HepG2 (cell line): ENCODE data around the gene PRPSAP2. TPM values are rescaled to one million over a fixed set of nuclear protein-coding genes. Genes with fewer than 3 reads are reported as not detected.

Source experiments
- FOXA1 ChIP-seq, 2 experiments: fragments of 450-650 bp in 1 of 2; sonication (generic) in 1 of 2; formaldehyde crosslinking in 1 of 2; IDR thresholded peaks; 2 replicates each; pipeline versions ENCODE4 v1.4.0 to v1.6.1; 2016 to 2020; ENCODE audit warnings: missing genetic modification reagents in 1 of 2
- GABPB1 ChIP-seq: IDR thresholded peaks from 2 replicates; pipeline ENCODE4 v1.6.1; 2016; ENCODE audit warnings: mild to moderate bottlenecking, missing genetic modification reagents, moderate library complexity, missing compliant biosample characterization
- KLF13 ChIP-seq: sonication (generic); formaldehyde crosslinking; IDR thresholded peaks from 2 replicates; pipeline ENCODE4 v1.4.0; 2020; ENCODE audit warnings: mild to moderate bottlenecking, missing genetic modification reagents
- MTA1 ChIP-seq: sonication (generic); formaldehyde crosslinking; IDR thresholded peaks from 2 replicates; pipeline ENCODE4 v1.4.0; 2020; ENCODE audit warnings: missing genetic modification reagents, mild to moderate bottlenecking, borderline replicate concordance
- NCOA2 ChIP-seq: sonication (generic); formaldehyde crosslinking; IDR thresholded peaks from 2 replicates; pipeline ENCODE4 v1.8.0; 2022; ENCODE audit warnings: inconsistent platforms
- PITX1 ChIP-seq: sonication (generic); formaldehyde crosslinking; IDR thresholded peaks from 2 replicates; pipeline ENCODE4 v1.5.1; 2020; ENCODE audit warnings: mild to moderate bottlenecking, missing genetic modification reagents
- REPIN1 ChIP-seq: sonication (generic); formaldehyde crosslinking; IDR thresholded peaks from 2 replicates; pipeline ENCODE4 v1.8.0; 2022; ENCODE audit warnings: missing genetic modification reagents, low read depth, mild to moderate bottlenecking, borderline replicate concordance
- ZMAT3 ChIP-seq: sonication (generic); formaldehyde crosslinking; conservative IDR thresholded peaks from 2 replicates; pipeline ENCODE4 v1.7.0; 2021; ENCODE audit warnings: missing genetic modification reagents
- ZNF225 ChIP-seq: sonication (generic); formaldehyde crosslinking; IDR thresholded peaks from 2 replicates; pipeline ENCODE4 v1.4.0; 2020; ENCODE audit warnings: mild to moderate bottlenecking, missing genetic modification reagents
- ZNF549 ChIP-seq: sonication (generic); formaldehyde crosslinking; IDR thresholded peaks from 2 replicates; pipeline ENCODE4 v1.5.0; 2020; ENCODE audit warnings: missing genetic modification reagents
- ZNF605 ChIP-seq: sonication (generic); formaldehyde crosslinking; IDR thresholded peaks from 2 replicates; pipeline ENCODE4 v1.8.0; 2022; ENCODE audit warnings: mild to moderate bottlenecking, missing genetic modification reagents
- ZNF724P ChIP-seq: sonication (generic); formaldehyde crosslinking; IDR thresholded peaks from 2 replicates; pipeline ENCODE4 v1.8.0; 2022; ENCODE audit warnings: missing genetic modification reagents, borderline replicate concordance
- ZNF768 ChIP-seq: sonication (generic); formaldehyde crosslinking; IDR thresholded peaks from 2 replicates; pipeline ENCODE4 v1.4.0; 2020; ENCODE audit warnings: missing genetic modification reagents
- polyA plus RNA-seq, 8 experiments: library from polyadenylated mRNA; depleted of rRNA in 3 of 8; stranded (reverse) in 7 of 8; unstranded in 1 of 8; fragments of >200 nt; fragmentation: Illumina TruSeq in 4 of 8; extraction: Trizol in 4 of 8; gene quantifications; 2 replicates each; pipeline versions ENCODE4 v1.2.1 to v1.2.3, GENCODE V29; 2011 to 2016; ENCODE audit warnings: low read depth in 4 of 8, missing spikeins in 1 of 8, mixed read lengths in 1 of 8; ENCODE audit not compliant: insufficient read depth in 1 of 8
- total RNA-seq, 5 experiments: library from RNA; depleted of rRNA; stranded (reverse); fragments of >200 nt; fragmentation: Illumina TruSeq; extraction: Trizol; gene quantifications; 2 replicates each; pipeline ENCODE4 v1.2.3, GENCODE V29; 2016; ENCODE audit warnings: low read depth in 1 of 5
- TF ChIP-seq, protein P1 (sequence below): sonication (generic); formaldehyde crosslinking; IDR thresholded peaks from 2 replicates; pipeline ENCODE4 v1.5.1; 2020; ENCODE audit warnings: mild to moderate bottlenecking, missing genetic modification reagents, moderate library complexity
- TF ChIP-seq, protein P2 (sequence below): sonication (generic); formaldehyde crosslinking; IDR thresholded peaks from 2 replicates; pipeline ENCODE4 v1.4.0; 2020; ENCODE audit warnings: low read depth, mild to moderate bottlenecking, missing genetic modification reagents
- TF ChIP-seq, protein P3 (sequence below): fragments of 450-650 bp; IDR thresholded peaks from 2 replicates; pipeline ENCODE4 v1.6.1; 2016
- TF ChIP-seq, protein P4 (sequence below): sonication (generic); formaldehyde crosslinking; IDR thresholded peaks from 2 replicates; pipeline ENCODE4 v1.4.0; 2020; ENCODE audit warnings: missing genetic modification reagents, borderline replicate concordance
- TF ChIP-seq, protein P5 (sequence below): sonication (generic); formaldehyde crosslinking; IDR thresholded peaks from 2 replicates; pipeline ENCODE4 v1.4.0; 2020; ENCODE audit warnings: mild to moderate bottlenecking, missing genetic modification reagents
- TF ChIP-seq, protein P6 (sequence below): sonication (generic); formaldehyde crosslinking; IDR thresholded peaks from 2 replicates; pipeline ENCODE4 v1.5.0; 2020; ENCODE audit warnings: missing genetic modification reagents
- TF ChIP-seq, protein P7 (sequence below): sonication (generic); formaldehyde crosslinking; IDR thresholded peaks from 2 replicates; pipeline ENCODE4 v1.4.0; 2020; ENCODE audit warnings: missing genetic modification reagents
- TF ChIP-seq, protein P8 (sequence below): IDR thresholded peaks from 2 replicates; pipeline ENCODE4 v1.6.1; 2016; ENCODE audit warnings: low read depth, borderline replicate concordance

Gene PRPSAP2
- total and polyA plus RNA-seq, 2 of the 13 experiments (the other 11 are each of a cell fraction or from before 2014, with no cell fraction given): 34.0 to 58.9 TPM

DNA sequence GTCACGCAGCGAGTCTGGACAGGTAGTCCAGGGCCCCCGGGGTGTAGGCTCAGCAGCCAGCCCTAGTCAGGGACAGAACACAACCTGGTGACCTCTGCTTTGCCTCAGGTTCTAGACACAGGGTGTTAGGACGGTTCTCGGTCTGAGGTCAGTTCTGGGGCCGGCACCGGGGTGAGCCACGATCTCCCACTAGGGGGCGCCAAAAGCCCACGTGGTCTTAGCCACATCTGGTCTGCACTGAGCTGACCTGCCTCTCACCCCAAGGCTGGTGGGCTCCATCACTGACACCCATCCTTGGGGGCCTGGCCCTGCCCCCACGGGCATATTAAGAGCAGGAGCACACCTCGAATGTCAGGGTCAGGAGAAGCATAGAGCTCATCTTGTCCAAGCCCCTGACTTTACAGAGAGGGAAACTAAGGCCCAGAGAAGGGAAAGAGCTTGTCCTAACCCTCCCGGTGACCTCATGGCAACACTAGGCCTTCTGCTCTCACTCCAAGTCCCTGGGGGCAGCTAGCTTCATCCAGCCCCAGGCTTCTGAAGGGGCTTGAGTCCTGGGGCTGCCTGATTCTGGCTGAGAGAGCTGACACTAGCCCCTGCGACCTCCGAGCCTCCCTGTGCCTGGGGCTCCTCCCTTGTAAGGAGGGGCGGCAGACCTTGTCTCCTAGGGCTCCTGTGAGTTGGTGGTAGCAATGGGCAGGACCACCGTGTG, 103.0 kb downstream of the PRPSAP2 start (continued):
- TF ChIP-seq, protein P1, sequence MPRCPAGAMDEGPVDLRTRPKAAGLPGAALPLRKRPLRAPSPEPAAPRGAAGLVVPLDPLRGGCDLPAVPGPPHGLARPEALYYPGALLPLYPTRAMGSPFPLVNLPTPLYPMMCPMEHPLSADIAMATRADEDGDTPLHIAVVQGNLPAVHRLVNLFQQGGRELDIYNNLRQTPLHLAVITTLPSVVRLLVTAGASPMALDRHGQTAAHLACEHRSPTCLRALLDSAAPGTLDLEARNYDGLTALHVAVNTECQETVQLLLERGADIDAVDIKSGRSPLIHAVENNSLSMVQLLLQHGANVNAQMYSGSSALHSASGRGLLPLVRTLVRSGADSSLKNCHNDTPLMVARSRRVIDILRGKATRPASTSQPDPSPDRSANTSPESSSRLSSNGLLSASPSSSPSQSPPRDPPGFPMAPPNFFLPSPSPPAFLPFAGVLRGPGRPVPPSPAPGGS (CRISPR knock-in tag): no peak
- TF ChIP-seq NCOA2 (CRISPR knock-in tag) (no peak), ZNF724P (CRISPR knock-in tag) (peak; percentile 33; the same call in 1 of the 2 replicates), ZNF605 (CRISPR knock-in tag) (no peak), GABPB1 (CRISPR knock-in tag) (0 out of 2 replicates have a peak, but pooled peaks have one; percentile 19), ZMAT3 (CRISPR knock-in tag) (no peak), REPIN1 (CRISPR knock-in tag) (0 out of 2 replicates have a peak, but pooled peaks have one; percentile 25), ZNF225 (no peak), KLF13 (CRISPR knock-in tag) (no peak), MTA1 (CRISPR knock-in tag) (no peak; the same call in 1 of the 2 replicates), ZNF549 (CRISPR knock-in tag) (no peak), FOXA1 (IDR thresholded peaks at IDR 0.05) (no peak), FOXA1 (CRISPR knock-in tag; IDR thresholded peaks at IDR 0.05) (no peak), ZNF768 (CRISPR knock-in tag) (peak; percentile 12; the same call in 1 of the 2 replicates), PITX1 (CRISPR knock-in tag) (no peak)
- TF ChIP-seq, protein P2, sequence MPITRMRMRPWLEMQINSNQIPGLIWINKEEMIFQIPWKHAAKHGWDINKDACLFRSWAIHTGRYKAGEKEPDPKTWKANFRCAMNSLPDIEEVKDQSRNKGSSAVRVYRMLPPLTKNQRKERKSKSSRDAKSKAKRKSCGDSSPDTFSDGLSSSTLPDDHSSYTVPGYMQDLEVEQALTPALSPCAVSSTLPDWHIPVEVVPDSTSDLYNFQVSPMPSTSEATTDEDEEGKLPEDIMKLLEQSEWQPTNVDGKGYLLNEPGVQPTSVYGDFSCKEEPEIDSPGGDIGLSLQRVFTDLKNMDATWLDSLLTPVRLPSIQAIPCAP (CRISPR knock-in tag): no peak
- TF ChIP-seq, protein P3, sequence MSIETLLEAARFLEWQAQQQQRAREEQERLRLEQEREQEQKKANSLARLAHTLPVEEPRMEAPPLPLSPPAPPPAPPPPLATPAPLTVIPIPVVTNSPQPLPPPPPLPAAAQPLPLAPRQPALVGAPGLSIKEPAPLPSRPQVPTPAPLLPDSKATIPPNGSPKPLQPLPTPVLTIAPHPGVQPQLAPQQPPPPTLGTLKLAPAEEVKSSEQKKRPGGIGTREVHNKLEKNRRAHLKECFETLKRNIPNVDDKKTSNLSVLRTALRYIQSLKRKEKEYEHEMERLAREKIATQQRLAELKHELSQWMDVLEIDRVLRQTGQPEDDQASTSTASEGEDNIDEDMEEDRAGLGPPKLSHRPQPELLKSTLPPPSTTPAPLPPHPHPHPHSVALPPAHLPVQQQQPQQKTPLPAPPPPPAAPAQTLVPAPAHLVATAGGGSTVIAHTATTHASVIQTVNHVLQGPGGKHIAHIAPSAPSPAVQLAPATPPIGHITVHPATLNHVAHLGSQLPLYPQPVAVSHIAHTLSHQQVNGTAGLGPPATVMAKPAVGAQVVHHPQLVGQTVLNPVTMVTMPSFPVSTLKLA: peak; percentile 62
- TF ChIP-seq, protein P4, sequence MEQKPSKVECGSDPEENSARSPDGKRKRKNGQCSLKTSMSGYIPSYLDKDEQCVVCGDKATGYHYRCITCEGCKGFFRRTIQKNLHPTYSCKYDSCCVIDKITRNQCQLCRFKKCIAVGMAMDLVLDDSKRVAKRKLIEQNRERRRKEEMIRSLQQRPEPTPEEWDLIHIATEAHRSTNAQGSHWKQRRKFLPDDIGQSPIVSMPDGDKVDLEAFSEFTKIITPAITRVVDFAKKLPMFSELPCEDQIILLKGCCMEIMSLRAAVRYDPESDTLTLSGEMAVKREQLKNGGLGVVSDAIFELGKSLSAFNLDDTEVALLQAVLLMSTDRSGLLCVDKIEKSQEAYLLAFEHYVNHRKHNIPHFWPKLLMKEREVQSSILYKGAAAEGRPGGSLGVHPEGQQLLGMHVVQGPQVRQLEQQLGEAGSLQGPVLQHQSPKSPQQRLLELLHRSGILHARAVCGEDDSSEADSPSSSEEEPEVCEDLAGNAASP (CRISPR knock-in tag): peak; percentile 44; the same call in 1 of the 2 replicates
- TF ChIP-seq, protein P5, sequence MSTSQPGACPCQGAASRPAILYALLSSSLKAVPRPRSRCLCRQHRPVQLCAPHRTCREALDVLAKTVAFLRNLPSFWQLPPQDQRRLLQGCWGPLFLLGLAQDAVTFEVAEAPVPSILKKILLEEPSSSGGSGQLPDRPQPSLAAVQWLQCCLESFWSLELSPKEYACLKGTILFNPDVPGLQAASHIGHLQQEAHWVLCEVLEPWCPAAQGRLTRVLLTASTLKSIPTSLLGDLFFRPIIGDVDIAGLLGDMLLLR (CRISPR knock-in tag): no peak
- TF ChIP-seq, protein P6, sequence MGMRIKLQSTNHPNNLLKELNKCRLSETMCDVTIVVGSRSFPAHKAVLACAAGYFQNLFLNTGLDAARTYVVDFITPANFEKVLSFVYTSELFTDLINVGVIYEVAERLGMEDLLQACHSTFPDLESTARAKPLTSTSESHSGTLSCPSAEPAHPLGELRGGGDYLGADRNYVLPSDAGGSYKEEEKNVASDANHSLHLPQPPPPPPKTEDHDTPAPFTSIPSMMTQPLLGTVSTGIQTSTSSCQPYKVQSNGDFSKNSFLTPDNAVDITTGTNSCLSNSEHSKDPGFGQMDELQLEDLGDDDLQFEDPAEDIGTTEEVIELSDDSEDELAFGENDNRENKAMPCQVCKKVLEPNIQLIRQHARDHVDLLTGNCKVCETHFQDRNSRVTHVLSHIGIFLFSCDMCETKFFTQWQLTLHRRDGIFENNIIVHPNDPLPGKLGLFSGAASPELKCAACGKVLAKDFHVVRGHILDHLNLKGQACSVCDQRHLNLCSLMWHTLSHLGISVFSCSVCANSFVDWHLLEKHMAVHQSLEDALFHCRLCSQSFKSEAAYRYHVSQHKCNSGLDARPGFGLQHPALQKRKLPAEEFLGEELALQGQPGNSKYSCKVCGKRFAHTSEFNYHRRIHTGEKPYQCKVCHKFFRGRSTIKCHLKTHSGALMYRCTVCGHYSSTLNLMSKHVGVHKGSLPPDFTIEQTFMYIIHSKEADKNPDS (CRISPR knock-in tag): no peak
- TF ChIP-seq, protein P7, sequence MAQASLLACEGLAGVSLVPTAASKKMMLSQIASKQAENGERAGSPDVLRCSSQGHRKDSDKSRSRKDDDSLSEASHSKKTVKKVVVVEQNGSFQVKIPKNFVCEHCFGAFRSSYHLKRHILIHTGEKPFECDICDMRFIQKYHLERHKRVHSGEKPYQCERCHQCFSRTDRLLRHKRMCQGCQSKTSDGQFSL: no peak
- TF ChIP-seq, protein P8, sequence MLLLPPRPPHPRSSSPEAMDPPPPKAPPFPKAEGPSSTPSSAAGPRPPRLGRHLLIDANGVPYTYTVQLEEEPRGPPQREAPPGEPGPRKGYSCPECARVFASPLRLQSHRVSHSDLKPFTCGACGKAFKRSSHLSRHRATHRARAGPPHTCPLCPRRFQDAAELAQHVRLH: no peak
